Measurements from ENCODE around the gene STXBP1.

DNA sequence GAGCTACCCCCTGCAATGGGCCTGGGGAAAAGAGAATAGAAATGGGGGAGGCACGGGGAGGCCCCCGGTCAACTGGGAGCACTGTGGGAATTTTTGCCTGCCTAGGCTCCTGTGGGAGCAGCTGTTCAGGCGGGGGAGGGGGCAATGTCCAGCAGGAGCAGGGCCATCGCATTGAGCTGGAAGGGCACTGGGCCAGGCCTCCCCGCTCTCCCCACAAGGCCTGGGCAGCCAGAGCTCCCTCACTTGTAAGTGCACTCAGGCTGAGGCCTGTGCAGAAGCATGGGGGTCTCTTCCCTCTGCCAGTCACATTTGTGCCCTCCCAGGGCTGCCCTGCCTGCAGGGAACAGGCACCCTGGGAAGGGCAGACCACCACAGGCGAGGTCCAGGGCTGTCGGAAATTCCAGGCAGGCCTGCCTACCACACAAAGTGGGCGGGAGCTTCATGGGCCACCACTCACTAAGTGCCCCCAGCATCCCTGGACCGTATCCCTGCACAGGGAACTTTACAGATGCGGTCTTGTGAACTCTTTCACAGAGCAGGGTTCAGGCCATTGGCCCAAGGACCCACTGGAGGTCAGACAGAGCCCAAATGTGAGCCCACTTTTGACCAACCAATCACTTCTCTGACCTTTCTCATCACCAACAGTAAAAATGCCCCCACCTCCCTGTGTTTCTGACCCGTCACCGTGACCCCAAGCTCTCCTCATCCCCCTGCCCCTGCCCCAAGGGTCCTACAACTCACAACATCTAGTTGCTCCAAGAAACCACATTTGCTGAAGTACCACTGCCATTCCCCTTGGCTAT lies 93.7 kb downstream of the STXBP1 start:
- TF ChIP-seq, protein P1, sequence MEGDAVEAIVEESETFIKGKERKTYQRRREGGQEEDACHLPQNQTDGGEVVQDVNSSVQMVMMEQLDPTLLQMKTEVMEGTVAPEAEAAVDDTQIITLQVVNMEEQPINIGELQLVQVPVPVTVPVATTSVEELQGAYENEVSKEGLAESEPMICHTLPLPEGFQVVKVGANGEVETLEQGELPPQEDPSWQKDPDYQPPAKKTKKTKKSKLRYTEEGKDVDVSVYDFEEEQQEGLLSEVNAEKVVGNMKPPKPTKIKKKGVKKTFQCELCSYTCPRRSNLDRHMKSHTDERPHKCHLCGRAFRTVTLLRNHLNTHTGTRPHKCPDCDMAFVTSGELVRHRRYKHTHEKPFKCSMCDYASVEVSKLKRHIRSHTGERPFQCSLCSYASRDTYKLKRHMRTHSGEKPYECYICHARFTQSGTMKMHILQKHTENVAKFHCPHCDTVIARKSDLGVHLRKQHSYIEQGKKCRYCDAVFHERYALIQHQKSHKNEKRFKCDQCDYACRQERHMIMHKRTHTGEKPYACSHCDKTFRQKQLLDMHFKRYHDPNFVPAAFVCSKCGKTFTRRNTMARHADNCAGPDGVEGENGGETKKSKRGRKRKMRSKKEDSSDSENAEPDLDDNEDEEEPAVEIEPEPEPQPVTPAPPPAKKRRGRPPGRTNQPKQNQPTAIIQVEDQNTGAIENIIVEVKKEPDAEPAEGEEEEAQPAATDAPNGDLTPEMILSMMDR (IDR thresholded peaks at IDR 0.05) = no peak
- TF ChIP-seq, protein P2, sequence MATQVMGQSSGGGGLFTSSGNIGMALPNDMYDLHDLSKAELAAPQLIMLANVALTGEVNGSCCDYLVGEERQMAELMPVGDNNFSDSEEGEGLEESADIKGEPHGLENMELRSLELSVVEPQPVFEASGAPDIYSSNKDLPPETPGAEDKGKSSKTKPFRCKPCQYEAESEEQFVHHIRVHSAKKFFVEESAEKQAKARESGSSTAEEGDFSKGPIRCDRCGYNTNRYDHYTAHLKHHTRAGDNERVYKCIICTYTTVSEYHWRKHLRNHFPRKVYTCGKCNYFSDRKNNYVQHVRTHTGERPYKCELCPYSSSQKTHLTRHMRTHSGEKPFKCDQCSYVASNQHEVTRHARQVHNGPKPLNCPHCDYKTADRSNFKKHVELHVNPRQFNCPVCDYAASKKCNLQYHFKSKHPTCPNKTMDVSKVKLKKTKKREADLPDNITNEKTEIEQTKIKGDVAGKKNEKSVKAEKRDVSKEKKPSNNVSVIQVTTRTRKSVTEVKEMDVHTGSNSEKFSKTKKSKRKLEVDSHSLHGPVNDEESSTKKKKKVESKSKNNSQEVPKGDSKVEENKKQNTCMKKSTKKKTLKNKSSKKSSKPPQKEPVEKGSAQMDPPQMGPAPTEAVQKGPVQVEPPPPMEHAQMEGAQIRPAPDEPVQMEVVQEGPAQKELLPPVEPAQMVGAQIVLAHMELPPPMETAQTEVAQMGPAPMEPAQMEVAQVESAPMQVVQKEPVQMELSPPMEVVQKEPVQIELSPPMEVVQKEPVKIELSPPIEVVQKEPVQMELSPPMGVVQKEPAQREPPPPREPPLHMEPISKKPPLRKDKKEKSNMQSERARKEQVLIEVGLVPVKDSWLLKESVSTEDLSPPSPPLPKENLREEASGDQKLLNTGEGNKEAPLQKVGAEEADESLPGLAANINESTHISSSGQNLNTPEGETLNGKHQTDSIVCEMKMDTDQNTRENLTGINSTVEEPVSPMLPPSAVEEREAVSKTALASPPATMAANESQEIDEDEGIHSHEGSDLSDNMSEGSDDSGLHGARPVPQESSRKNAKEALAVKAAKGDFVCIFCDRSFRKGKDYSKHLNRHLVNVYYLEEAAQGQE (IDR thresholded peaks at IDR 0.05) = no peak
